ENCODE results near the gene SH3D19.
"Not testable (repeated sequence)": the region's sequence is repeated elsewhere in the genome, so short reads cannot be mapped to it uniquely, and the experiment has no call there.

The SH3D19 gene

DNA sequence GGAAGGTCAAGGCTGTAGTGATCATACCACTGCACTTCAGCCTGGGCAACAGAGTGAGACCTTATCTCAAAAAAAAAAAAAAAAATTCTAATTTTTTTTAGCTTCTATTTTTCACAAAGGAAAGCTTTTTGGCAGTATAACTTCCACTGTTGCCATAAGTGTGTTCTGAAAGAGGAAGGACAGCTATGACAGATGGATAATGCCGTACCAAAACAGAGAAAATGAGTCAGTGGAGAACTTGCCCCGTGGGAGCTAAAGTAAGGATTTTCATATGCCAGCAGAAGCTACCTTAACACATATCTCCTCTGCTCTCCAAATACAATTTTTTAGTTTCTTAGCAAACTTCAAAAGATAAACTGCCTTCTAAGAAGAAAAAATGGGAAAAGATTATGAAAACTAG, 182.2 kb downstream of the SH3D19 start:
- DNase-seq (ENCODE audit: insufficient read length, low spot score) (no peak), FAIRE-seq (no peak)
- TF ChIP-seq POLR2A (IDR thresholded peaks at IDR 0.05; ENCODE audit: low read depth, low read length) (no peak), SPI1 (IDR thresholded peaks at IDR 0.05; ENCODE audit: low read depth, low read length) (no peak), POLR2AphosphoS5 (IDR thresholded peaks at IDR 0.05; ENCODE audit: low read depth, low read length) (no peak), POU2F2 (IDR thresholded peaks at IDR 0.05; ENCODE audit: low read depth, low read length) (no peak), PAX5 (IDR thresholded peaks at IDR 0.05; ENCODE audit: insufficient read depth, low read length, severe bottlenecking) (no peak), TAF1 (IDR thresholded peaks at IDR 0.05; ENCODE audit: low read depth, low read length) (no peak)

- TF ChIP-seq POLR2A (IDR thresholded peaks at IDR 0.05; ENCODE audit: low read depth, low read length) = no peak
- TF ChIP-seq SPI1 (IDR thresholded peaks at IDR 0.05; ENCODE audit: low read depth, low read length) = no peak
- TF ChIP-seq POU2F2 (IDR thresholded peaks at IDR 0.05; ENCODE audit: low read depth, low read length) = no peak
- no peak for FAIRE-seq
- DNase-seq (ENCODE audit: insufficient read length, low spot score) = no peak
These were observed 182.6 kb downstream of the SH3D19 start for GRCh38 chr4:151142758-151143157.

- DNase-seq (ENCODE audit: insufficient read length, low spot score) = no peak
- no peak for FAIRE-seq
- no peak for TF ChIP-seq POLR2AphosphoS5 (IDR thresholded peaks at IDR 0.05; ENCODE audit: low read depth, low read length)
- no peak for TF ChIP-seq PAX5 (IDR thresholded peaks at IDR 0.05; ENCODE audit: insufficient read depth, low read length, severe bottlenecking)
- TF ChIP-seq SPI1 (IDR thresholded peaks at IDR 0.05; ENCODE audit: low read depth, low read length) = no peak
- no peak for TF ChIP-seq POU2F2 (IDR thresholded peaks at IDR 0.05; ENCODE audit: low read depth, low read length)
- no peak for TF ChIP-seq POLR2A (IDR thresholded peaks at IDR 0.05; ENCODE audit: low read depth, low read length)
- TF ChIP-seq TAF1 (IDR thresholded peaks at IDR 0.05; ENCODE audit: low read depth, low read length) = no peak
These were observed 185.6 kb downstream of the SH3D19 start for GRCh38 chr4:151139814-151140213.

GRCh38 chr4:151136048-151136447, 189.4 kb downstream of the SH3D19 start:
- FAIRE-seq; DNase-seq (ENCODE audit: insufficient read length, low spot score): not testable (repeated sequence)

GRCh38 chr4:151133311-151133710, 192.1 kb downstream of the SH3D19 start:
- no peak for TF ChIP-seq PAX5 (IDR thresholded peaks at IDR 0.05; ENCODE audit: insufficient read depth, low read length, severe bottlenecking)
- TF ChIP-seq SPI1 (IDR thresholded peaks at IDR 0.05; ENCODE audit: low read depth, low read length) = no peak
- TF ChIP-seq TAF1 (IDR thresholded peaks at IDR 0.05; ENCODE audit: low read depth, low read length) = no peak
- TF ChIP-seq POLR2A (IDR thresholded peaks at IDR 0.05; ENCODE audit: low read depth, low read length) = no peak
- TF ChIP-seq POLR2AphosphoS5 (IDR thresholded peaks at IDR 0.05; ENCODE audit: low read depth, low read length) = no peak
- no peak for TF ChIP-seq POU2F2 (IDR thresholded peaks at IDR 0.05; ENCODE audit: low read depth, low read length)
- DNase-seq (ENCODE audit: insufficient read length, low spot score) = no peak
- no peak for FAIRE-seq

DNA sequence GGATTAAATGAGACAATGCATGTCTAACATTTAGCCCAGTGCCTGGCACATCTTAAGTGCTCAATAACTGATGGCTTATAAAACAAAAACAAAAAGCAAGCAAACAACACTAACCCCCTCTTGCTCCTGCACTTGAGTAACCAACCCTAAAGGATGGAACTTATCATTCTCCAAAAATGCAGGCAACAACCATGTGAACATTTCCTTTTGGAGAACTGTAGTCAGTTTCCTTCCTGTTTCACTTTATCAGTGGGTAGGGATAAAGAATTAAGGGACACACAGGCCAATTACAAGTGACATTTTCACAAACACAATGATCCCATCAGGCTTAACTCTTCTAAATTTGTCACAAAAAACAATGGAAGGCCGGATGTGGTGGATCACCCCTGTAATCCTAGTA, 195.6 kb downstream of the SH3D19 start:
- FAIRE-seq (no peak), DNase-seq (ENCODE audit: insufficient read length, low spot score) (no peak)
- TF ChIP-seq SPI1 (IDR thresholded peaks at IDR 0.05; ENCODE audit: low read depth, low read length) (no peak), POLR2AphosphoS5 (IDR thresholded peaks at IDR 0.05; ENCODE audit: low read depth, low read length) (no peak), PAX5 (IDR thresholded peaks at IDR 0.05; ENCODE audit: insufficient read depth, low read length, severe bottlenecking) (no peak), POU2F2 (IDR thresholded peaks at IDR 0.05; ENCODE audit: low read depth, low read length) (no peak), POLR2A (IDR thresholded peaks at IDR 0.05; ENCODE audit: low read depth, low read length) (no peak), TAF1 (IDR thresholded peaks at IDR 0.05; ENCODE audit: low read depth, low read length) (no peak)

DNA sequence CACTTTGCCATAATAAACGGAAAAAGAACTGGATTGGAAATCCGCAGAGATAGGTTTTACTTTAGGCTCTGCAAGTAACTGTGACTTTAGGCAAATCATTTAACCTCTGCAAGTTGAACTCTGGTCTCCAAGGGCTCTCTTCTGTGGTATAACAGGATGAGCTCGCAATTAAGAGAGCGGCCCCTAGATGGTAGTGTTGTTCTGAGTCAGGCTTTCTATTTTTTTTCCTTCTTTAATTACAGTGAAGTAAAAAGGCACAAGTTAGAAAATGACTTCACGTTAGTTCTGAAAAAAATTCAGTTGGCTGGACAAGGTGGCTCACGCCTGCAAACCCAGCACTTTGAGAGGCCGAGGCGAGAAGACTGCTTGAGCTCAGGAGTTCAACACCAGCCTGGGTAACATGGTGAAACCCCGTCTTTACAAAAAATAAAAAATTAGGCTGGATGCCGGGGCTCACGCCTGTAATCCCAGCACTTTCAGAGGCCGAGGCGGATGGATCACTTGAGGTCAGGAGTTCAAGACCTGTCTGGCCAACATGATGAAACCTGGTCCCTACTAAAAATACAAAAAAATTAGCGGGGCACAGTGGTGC, 207.9 kb downstream of the SH3D19 start:
- FAIRE-seq = peak; percentile 83
- peak; percentile 39 for DNase-seq (ENCODE audit: insufficient read length, low spot score)
- TF ChIP-seq POLR2A (IDR thresholded peaks at IDR 0.05; ENCODE audit: low read depth, low read length) (no peak), POU2F2 (IDR thresholded peaks at IDR 0.05; ENCODE audit: low read depth, low read length) (no peak), SPI1 (IDR thresholded peaks at IDR 0.05; ENCODE audit: low read depth, low read length) (no peak), TAF1 (IDR thresholded peaks at IDR 0.05; ENCODE audit: low read depth, low read length) (no peak), PAX5 (IDR thresholded peaks at IDR 0.05; ENCODE audit: insufficient read depth, low read length, severe bottlenecking) (no peak), POLR2AphosphoS5 (IDR thresholded peaks at IDR 0.05; ENCODE audit: low read depth, low read length) (no peak)

DNA sequence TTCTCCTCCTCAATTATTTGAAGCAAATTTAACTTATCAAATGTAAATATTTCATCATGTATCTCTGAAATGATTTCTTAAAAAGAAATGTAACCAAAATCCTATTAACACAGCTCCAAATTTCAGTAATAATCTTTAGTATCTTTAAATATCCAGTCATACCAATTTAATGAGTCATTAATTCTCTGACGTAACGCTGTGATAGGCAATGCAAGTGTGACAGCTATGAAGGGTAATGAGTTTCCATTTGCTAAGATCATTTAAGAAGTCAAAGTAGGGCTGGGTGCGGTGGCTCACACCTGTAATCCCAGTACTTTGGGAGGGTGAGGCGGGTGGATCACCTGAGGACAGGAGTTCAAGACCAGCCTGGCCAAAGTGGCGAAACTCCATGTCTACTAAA, 210.4 kb downstream of the SH3D19 start:
- DNase-seq (ENCODE audit: insufficient read length, low spot score) (no peak), FAIRE-seq (no peak)
- TF ChIP-seq PAX5 (IDR thresholded peaks at IDR 0.05; ENCODE audit: insufficient read depth, low read length, severe bottlenecking) (no peak), POLR2AphosphoS5 (IDR thresholded peaks at IDR 0.05; ENCODE audit: low read depth, low read length) (no peak), TAF1 (IDR thresholded peaks at IDR 0.05; ENCODE audit: low read depth, low read length) (no peak), POLR2A (IDR thresholded peaks at IDR 0.05; ENCODE audit: low read depth, low read length) (no peak), SPI1 (IDR thresholded peaks at IDR 0.05; ENCODE audit: low read depth, low read length) (no peak), POU2F2 (IDR thresholded peaks at IDR 0.05; ENCODE audit: low read depth, low read length) (no peak)

- DNase-seq (ENCODE audit: insufficient read length, low spot score) (no peak), FAIRE-seq (no peak)
- TF ChIP-seq POLR2A (IDR thresholded peaks at IDR 0.05; ENCODE audit: low read depth, low read length) (no peak), POLR2AphosphoS5 (IDR thresholded peaks at IDR 0.05; ENCODE audit: low read depth, low read length) (peak; percentile 38; the same call in 1 of the 2 replicates), TAF1 (IDR thresholded peaks at IDR 0.05; ENCODE audit: low read depth, low read length) (no peak), SPI1 (IDR thresholded peaks at IDR 0.05; ENCODE audit: low read depth, low read length) (no peak), POU2F2 (IDR thresholded peaks at IDR 0.05; ENCODE audit: low read depth, low read length) (no peak), PAX5 (IDR thresholded peaks at IDR 0.05; ENCODE audit: insufficient read depth, low read length, severe bottlenecking) (no peak)
These were observed 211.1 kb downstream of the SH3D19 start for GRCh38 chr4:151114338-151114737.

GRCh38 chr4:151110236-151110635, 215.2 kb downstream of the SH3D19 start:
- FAIRE-seq = no peak
- TF ChIP-seq POLR2AphosphoS5 (IDR thresholded peaks at IDR 0.05; ENCODE audit: low read depth, low read length) = no peak
- TF ChIP-seq TAF1 (IDR thresholded peaks at IDR 0.05; ENCODE audit: low read depth, low read length) = no peak
- TF ChIP-seq POLR2A (IDR thresholded peaks at IDR 0.05; ENCODE audit: low read depth, low read length) = no peak
- no peak for TF ChIP-seq POU2F2 (IDR thresholded peaks at IDR 0.05; ENCODE audit: low read depth, low read length)
- no peak for DNase-seq (ENCODE audit: insufficient read length, low spot score)

All from GM12891 (cell line).